Ramos (cell line): Measurements from ENCODE around the gene CNR2.
"Not testable (repeated sequence)": the region's sequence is repeated elsewhere in the genome, so short reads cannot be mapped to it uniquely, and the experiment has no call there.

ENCODE experiments used
- in situ Hi-C: fragments of 300-500 bp; cut with MboI; formaldehyde crosslinking; loops from one replicate; pipeline ENCODE4 v1.14.3; 2022; ENCODE audit warnings: low sequenced_read_pairs; ENCODE audit not compliant: unreplicated experiment

The CNR2 gene

DNA sequence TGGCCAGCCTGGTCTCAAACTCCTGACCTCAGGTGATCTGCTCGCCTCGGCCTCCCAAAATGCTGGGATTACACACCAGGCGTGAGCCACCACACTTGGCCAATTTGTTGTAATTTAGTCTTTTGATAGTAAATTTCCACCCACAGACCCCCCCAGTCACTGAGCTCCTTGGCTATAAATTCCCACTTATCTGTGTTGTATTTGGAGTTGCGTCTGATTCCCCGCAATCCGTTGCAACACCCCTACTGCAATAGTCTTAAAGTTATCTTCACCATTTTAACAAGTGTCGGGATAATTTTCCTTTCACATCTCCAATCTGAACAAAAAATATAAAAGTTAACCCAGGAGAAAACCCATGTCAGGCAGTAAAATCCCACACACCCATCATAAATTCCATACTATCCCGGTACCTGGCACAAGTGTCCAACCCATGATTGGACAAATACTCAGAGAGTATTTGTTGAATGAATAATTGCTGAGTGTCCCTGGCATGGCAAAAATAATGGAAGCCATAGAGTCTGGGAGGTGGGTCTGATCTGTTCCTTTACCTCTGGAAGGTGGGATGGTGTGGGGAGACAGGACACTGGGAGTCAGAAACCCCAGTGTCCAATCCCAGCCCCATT, 9.3 kb upstream of the CNR2 start:
- in situ Hi-C loops = no loop called here

DNA sequence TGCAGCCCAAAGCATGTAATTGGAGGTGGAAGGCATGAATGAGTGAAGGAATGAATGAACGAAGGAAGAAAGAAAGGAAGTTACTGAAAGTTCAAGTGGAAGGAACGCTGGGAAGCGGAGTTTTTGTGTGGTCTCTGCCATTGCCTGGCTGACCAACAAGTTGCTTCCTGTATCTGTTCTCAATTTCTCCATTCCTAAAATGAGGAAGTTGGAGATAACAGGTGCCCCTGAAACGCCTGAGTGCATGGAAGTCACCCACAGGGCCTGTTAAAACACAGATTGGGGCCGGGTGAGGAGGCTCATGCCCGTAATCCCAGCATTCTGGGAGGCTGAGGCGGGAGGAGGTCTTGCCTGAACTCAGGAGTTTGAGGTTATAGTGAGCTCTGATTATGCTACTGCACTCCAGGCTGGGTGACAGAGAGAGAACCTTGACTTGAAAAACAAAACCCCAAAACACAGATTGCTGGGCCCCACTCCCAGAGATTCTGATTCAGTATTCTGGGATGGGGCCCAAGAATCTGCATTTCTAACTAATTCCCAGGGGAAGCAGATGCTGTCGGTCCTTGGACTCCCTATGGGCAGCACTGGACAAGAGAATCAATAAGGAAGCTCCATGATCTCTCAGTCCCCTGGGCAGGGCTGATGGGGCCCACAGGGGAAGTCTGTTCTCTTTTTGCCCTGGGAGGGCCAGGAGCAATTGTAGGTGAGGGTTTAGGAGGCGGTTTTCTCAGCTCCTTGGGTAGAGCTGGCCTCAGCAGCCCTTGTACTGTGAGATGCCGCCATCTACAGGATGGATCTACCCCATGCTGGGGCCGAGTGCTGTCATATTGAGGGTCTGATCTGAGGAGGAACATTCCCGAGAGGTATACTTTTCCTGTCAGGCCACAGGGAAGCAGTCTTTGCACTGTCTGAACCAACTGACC, 3.3 kb upstream of the CNR2 start:
- in situ Hi-C loops = loop anchor here (5.0 kb wide), 1 partner anchor 109 kb away; no protein-coding TSS in a partner anchor

DNA sequence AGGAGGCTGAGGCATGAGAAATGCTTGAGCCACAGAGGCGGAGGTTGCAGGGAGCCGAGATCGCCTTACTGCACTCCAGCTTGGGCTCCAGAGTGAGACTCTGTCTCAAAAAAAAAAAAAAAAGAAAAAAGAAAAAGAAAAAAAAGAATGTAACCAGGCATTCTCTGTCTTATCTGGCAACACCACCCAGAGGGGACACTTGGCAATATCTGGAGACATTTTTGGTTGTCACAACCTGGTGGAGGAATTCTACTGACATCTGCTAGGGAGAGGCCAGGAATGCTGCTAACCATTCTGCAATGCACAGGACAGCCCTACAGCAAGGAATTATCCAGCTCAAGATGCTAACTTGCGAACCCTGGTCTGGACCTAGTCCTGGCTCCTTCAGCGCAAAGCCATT, 2.3 kb upstream of the CNR2 start:
- in situ Hi-C loops = loop anchor here (5.0 kb wide), 1 partner anchor 108 kb away; no protein-coding TSS in a partner anchor

DNA sequence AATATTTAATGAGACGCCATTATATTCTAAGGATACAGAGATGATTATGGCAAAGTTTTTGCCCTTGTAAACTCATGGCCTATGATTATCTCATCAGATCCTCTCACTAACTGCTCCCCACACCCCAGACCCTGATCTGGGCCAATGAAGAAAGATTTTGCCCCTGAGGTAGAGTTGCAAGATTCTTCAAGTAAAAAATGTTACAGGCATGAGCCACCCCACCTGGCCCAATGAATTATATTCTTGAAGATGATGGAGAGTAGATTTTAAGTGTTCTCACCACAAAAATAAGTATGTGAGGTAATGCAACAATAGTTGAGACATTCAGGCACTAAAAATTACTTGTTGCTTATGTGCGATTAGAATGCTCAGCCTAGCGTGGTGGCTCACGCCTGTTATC, 1.8 kb upstream of the CNR2 start:
- in situ Hi-C loops = loop anchor here (5.0 kb wide), 1 partner anchor 108 kb away; no protein-coding TSS in a partner anchor

DNA sequence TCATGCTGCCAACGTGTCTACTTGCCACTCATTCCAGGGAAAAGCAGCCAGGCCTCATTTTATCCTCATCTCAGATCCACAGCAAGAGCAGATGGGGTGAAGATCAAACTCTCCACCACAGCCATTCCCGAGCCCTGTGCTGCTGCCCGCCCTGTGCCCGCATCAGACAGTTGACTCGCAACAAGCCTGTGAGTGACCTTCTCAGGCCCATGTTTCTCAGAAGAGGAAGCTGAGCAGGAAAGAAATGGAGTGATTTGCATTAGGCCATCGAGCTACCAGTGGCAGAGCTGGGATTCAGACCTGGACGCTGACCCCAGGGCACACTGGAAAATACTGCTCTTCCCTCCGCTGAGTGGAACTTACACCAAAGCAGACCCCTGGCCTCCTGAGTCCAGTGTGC, 1.2 kb downstream of the CNR2 start:
- in situ Hi-C loops = no loop called here

DNA sequence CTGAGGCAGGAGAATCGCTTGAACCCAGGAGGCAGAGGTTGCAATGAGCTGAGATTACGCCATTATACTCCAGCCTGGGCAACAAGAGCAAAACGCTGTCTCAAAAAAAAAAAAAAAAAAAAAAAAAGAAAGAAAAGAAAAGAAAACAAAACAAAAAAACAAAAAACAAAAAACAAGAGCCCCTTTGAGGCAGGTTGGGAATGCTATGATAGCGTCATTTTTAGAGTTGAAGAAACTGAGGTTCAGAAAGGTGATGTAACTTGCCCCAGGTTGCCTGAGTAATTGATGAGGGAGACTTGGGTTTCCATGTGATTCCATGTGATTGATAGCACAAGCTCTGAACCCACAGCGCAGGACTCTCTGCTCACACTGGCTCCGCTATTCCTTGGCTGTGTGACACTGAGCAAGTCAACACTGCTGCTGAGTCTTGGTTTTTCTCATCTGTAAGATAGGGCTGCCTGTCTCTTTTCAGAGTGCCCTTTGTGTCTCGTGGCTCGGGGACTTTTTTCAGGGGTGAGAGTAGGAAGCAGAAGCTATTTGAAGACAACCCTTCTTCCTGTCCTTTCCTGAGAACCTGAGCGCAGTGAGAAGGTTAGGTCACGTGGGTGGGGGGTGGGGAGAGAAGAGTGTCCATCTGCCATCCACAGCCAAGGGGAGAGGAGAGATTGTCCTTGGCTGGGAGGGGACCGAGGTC, 2.5 kb downstream of the CNR2 start:
- in situ Hi-C loops = no loop called here

DNA sequence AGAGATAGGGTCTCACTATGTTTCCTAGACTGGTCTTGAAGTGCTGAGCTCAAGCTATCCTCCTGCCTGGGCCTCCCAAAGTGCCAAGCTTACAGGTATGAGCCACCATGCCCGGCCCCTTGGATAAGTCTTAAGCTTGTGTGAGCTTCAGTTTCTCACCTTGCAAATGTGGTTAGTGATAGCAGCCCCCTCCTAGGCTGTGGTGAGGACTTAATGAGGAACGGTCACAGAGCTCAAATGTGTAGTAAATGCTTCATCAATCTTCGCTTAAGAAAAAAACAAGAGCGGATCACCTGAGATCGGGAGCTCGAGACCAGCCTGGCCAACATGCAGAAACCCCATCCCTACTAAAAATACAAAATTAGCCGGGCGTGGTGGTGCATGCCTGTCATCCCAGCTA, 3.0 kb downstream of the CNR2 start:
- in situ Hi-C loops = no loop called here

DNA sequence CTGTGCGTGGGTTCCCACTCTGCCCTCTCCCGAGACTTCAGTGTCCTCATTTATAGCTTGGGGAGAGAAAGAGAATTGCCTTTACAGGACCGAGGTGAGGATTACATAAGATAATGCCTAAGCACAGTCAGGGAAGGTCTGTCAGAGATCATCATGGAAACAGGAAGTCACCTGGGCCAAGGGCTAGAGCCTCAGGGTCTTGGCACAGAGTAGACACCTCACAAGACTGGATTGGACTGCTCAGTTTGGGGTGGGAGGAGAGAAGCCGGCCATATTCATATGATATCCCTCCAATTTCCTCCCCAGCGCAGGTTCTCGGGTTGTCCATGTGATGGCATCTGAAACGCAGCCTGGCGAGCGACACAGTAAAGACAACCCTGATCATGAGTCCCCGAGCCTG, 3.8 kb downstream of the CNR2 start:
- in situ Hi-C loops = no loop called here

DNA sequence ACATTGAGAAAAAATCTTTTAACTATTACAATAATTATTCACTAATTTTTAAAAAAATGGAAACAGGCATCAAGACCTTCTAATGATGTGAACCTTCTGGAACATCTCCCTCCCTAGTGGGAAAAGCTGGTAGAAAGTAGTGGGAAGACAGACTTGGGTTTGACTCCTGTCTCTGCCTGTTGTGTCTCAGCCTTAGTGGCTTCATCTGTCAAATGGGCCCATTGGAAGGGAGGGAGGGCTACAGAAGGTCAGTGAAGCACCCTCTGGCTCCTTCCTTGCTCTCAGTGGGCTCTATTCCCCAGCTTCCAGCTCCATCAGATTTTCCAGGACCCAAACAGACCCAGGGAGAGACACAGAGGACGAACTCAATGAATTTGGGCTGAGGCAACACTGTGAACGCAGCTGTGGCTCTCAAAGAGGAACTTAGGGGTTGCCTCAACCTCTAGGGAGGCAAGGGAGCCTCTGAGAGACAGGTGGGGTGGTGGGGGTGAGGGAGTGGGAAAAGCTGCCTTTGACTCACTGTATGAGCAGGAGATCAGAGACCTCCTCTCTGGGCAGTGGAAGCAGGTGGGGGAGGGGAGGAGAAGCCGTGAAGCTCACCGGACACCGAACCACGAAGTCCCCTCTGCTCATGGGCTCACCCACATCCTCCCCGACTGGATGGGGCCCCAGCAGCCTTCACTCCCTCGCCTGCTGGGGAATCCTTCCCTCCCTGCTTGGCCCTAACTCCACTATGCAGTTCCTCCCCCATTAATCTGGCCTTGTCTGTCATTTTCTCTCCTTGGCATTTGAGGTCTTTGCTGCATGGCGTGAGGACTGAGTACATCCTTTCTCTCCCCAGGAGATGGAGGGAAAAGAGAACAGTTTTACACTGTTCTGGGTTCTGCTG, 4.5 kb downstream of the CNR2 start:
- in situ Hi-C loops = no loop called here

DNA sequence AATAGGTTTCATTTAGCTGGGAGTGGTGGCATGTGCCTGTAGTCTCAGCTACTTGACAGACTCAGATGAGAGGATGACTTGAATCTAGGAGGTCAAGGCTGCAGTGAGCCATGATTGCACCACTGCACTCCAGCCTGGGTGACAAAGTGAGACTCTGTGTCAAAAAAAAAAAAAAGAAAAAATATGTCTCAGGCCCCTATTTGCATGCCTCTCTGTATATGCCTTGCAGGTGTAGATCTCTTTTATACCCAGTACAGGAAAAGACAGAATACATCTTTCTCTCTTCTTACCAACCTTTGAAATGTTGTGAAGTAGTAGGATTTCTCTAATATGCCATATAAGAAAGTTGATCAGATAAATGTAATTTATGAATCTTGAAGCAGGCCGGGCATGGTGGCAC, 6.4 kb downstream of the CNR2 start:
- in situ Hi-C loops = no loop called here

DNA sequence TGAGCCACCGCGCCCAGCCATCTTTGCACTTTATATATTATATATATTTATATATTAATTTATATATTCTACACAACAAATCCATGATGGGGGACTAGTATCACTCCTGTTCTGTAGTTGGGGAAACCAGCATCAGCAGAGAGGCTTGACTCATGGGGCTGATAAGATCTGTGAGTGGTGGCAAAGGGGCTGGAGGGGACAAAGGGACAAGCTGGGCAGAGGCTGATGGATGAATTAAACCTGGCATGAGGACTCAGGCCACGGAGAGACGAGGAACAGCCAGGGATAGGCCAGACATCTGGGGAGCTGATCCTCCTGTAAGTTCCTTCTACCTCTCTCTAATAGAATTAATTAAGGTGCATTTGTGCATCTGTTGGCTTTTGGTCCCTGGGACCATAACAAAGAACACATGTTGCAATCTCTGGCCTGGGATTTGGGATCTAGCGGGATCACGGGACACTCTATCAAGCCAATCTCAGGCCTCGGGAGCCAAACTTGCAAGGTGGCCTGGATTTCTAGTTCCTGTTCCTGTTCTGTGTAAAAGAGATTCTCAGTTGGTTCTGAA, 7.6 kb downstream of the CNR2 start:
- in situ Hi-C loops = no loop called here

DNA sequence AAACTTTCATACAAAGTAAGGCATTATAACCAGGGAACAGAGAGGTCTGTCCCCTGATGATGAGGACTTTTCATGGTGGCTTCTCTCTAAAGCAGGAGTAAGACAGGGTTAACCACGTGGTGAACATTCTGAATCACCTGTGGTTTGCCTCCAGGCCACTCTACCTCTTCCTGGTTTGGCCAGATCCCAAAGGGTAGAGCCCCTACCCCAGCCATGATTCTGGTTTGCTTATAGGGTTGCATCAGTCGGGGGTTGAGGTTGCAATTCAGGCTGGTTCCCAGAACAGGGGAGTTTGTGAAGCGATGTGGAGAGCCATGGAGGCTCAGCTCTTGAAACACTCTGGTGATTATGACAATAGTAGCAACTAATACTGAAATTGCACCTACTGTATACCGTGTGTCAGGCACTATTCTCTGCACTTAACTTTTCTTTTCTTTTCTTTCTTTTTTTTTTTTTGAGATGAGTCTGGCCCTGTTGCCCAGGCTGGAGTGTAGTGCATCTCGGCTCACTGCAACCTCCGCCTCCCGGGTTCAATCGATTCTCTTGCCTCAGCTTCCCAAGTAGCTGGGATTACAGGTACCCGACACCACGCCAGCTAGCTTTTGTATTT, 8.3 kb downstream of the CNR2 start:
- in situ Hi-C loops = no loop called here

DNA sequence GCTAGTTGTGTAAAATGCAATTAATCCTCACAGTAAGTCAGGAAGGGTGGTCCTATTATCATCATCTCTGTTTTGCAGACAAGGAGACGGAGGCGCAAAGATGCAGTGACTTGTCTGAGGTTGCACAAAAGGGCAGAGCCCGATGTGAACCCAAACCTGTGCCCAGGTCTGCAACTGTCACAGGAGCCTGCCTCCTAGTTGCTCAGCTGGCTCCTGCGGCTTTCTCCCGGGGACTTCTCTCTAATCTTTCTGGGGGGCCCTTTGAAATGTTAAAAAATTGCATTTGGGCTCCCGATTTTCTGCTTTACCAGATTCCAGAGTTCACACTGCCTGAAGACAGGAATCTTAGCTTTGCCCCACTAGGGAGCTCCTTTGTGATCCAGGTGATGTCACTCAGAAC, 9.4 kb downstream of the CNR2 start:
- in situ Hi-C loops = no loop called here

DNA sequence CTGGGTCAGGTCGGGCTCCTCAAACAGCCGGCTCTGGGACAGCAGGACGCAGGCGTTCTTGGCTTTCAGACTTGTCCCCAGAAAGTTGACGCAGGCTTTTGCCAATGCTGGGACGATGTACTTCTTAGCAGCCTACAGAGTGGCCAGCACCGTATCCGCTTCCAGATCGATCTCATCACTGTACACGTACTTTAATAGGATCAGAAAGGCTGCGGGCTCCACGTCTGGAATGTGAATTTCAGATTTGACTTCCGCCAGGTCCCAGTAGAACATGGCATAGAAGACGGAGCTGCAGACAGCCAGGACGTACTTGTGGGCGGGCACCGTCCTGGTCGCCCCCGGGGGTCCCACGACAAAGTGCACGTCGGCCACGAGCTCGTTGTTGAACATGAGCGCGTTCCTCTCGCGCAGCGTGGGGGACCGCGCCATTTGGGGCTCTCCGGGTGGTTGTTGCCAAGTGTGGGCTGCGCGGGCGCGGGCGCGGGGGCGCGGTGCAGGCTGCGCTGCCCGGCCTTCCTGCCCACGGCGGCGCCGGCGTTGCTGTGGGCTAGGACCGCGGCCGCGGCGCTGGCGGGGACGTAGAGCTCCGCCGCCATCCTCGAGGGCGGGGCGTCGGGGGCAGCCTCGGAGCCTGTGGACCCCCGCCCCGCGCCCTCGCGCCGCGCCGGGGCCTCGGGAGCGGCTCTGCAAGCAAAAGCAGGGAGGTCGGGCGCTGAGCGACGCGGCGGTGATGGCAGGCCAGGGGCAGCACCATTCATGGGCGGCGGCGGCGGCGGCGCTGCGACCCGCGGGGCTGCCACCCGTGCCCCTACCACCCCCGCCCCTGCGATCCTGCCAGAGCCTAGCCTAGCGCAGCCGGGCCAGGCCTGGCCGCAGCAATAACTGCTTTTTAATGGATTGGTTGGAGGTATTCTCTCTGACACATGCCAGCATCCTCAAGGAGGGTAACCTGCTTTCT, 10.6 kb downstream of the CNR2 start:
- in situ Hi-C loops = no loop called here

DNA sequence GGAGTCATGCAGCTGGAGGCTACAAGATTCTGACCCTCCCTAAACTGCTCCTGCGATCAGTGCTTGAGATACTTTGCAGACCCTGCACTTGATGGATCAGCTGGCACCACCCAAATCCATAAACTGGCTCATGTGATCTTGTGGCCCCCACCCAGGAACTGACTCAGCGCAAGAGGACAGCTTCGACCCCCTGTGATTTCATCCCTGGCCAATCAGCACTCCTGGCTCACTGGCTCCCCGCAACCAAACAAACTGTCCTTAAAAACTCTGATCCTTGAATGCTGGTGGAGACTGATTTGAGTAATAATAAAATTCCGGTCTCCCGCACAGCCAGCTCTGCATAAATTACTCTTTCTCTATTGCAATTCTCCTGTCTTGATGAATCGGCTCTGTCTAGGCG, 13.1 kb downstream of the CNR2 start:
- in situ Hi-C loops = not testable (repeated sequence)

DNA sequence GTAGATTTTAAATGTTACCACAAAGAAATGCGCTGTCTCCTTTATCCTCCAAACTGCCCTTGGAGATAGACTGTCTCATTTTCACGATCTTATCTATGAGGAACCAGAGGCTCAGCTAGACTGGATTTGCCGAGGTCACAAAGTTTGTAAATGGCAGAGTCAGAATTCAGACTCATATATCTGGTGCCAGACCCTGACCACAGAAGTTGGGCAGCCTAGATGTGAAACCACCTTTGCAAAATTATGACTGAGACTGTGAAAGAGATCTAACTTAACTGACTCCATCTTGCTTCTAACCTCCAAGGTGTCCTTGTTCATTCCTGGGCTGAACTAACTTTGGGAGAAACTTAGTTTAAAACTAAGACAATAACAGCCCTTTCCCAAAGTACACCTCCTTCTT, 14.1 kb downstream of the CNR2 start:
- in situ Hi-C loops = no loop called here

DNA sequence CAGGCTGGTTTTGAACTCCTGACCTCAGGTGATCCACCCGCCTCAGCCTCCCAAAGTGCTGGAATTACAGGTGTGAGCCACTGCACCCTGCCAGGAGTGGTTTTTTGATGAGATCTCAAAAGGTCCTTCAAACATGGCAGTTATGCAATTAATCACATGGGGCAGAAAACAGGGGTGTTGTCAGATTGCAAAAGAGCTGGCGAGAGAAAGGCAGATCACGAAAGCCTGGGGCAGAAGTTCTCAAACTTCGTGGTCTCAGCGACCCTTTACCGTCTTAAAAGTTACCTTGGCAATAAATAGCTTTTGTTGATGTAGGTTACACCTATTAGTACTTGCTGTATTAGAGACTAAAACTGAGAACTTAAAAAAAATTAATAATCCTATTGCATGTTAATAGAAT, 16.1 kb downstream of the CNR2 start:
- in situ Hi-C loops = no loop called here

DNA sequence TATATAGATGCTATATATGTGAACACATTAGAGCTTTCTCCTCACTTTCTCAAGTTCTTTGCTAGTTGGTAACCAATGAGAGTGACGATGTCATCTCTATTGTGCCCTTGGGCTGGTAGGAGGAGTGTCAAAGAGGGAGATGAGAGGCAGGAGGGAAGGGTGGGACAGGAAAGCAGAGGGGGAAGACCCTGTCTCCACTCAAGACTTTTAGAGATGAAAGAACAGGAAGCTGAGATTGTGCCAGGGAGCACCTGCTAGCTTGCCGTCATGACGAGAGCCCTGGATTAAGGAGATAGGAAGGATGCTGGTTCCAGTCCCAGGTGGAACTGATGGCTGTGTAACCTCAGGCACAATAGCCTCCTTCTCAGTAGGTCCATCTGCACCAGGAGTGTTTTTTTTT, 16.7 kb downstream of the CNR2 start:
- in situ Hi-C loops = no loop called here
